Neural cell (in vitro differentiated cells): ENCODE results near the gene WDR74.

ENCODE experiments used
- EZH2 ChIP-seq: fragments of 200-600, 300-800 bp; shearing (Covaris generic), sonication (generic); IDR thresholded peaks from 2 replicates; pipeline ENCODE4 v1.6.1; 2014; ENCODE audit warnings: antibody characterized with exemption, low read length, borderline replicate concordance, mild to moderate bottlenecking; ENCODE audit not compliant: insufficient read depth, poor library complexity, severe bottlenecking
- MXI1 ChIP-seq: fragments of 450-650 bp; conservative IDR thresholded peaks from 2 replicates; pipeline ENCODE4 v1.6.1; 2014; ENCODE audit warnings: antibody characterized with exemption, mild to moderate bottlenecking; ENCODE audit not compliant: poor library complexity, severe bottlenecking
- TF ChIP-seq, protein P1 (sequence below): fragments of 450-650 bp; IDR thresholded peaks from 2 replicates; pipeline ENCODE4 v1.5.1; 2014; ENCODE audit warnings: antibody characterized with exemption, mild to moderate bottlenecking, moderate library complexity; ENCODE audit not compliant: poor library complexity, severe bottlenecking
- TF ChIP-seq, protein P2 (sequence below): IDR thresholded peaks from 2 replicates; pipeline ENCODE4 v1.6.1; 2012; ENCODE audit warnings: borderline replicate concordance

DNA sequence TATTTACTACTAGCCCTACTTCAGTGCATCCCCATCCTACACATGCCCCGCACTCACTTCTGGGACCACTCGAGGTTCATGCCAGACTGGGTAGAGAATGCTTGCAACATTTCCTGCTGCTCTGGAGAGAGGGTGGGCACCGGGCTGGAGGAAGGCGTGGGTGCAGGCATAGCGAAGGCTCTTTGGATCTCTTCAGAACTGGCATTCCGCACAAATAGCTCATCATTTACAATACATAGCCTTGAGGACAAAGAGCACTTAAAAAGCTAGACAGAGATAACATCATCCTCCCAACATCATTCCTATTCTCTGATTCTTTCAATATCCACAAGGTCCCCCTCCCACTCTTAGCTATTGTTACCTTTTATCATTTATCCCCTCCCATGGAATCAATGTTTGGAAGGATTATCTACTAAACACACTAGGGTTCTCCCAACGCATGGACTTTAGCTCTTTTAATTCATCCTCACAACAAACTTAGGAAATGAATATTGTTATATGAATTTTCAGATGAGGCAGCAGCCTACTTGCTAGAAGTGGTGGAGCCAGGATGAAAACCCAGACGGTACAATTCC, 45.1 kb downstream of the WDR74 start:
- TF ChIP-seq, protein P1, sequence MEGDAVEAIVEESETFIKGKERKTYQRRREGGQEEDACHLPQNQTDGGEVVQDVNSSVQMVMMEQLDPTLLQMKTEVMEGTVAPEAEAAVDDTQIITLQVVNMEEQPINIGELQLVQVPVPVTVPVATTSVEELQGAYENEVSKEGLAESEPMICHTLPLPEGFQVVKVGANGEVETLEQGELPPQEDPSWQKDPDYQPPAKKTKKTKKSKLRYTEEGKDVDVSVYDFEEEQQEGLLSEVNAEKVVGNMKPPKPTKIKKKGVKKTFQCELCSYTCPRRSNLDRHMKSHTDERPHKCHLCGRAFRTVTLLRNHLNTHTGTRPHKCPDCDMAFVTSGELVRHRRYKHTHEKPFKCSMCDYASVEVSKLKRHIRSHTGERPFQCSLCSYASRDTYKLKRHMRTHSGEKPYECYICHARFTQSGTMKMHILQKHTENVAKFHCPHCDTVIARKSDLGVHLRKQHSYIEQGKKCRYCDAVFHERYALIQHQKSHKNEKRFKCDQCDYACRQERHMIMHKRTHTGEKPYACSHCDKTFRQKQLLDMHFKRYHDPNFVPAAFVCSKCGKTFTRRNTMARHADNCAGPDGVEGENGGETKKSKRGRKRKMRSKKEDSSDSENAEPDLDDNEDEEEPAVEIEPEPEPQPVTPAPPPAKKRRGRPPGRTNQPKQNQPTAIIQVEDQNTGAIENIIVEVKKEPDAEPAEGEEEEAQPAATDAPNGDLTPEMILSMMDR: no peak
- TF ChIP-seq MXI1 (no peak), EZH2 (no peak)
- TF ChIP-seq, protein P2, sequence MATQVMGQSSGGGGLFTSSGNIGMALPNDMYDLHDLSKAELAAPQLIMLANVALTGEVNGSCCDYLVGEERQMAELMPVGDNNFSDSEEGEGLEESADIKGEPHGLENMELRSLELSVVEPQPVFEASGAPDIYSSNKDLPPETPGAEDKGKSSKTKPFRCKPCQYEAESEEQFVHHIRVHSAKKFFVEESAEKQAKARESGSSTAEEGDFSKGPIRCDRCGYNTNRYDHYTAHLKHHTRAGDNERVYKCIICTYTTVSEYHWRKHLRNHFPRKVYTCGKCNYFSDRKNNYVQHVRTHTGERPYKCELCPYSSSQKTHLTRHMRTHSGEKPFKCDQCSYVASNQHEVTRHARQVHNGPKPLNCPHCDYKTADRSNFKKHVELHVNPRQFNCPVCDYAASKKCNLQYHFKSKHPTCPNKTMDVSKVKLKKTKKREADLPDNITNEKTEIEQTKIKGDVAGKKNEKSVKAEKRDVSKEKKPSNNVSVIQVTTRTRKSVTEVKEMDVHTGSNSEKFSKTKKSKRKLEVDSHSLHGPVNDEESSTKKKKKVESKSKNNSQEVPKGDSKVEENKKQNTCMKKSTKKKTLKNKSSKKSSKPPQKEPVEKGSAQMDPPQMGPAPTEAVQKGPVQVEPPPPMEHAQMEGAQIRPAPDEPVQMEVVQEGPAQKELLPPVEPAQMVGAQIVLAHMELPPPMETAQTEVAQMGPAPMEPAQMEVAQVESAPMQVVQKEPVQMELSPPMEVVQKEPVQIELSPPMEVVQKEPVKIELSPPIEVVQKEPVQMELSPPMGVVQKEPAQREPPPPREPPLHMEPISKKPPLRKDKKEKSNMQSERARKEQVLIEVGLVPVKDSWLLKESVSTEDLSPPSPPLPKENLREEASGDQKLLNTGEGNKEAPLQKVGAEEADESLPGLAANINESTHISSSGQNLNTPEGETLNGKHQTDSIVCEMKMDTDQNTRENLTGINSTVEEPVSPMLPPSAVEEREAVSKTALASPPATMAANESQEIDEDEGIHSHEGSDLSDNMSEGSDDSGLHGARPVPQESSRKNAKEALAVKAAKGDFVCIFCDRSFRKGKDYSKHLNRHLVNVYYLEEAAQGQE: no peak
